ENCODE data around the gene LRRC2. TPM values are rescaled to one million over a fixed set of nuclear protein-coding genes. Genes with fewer than 3 reads are reported as not detected.

The LRRC2 gene
- total RNA-seq, 1 donor from 2014 or later, result 0.26 TPM

DNA sequence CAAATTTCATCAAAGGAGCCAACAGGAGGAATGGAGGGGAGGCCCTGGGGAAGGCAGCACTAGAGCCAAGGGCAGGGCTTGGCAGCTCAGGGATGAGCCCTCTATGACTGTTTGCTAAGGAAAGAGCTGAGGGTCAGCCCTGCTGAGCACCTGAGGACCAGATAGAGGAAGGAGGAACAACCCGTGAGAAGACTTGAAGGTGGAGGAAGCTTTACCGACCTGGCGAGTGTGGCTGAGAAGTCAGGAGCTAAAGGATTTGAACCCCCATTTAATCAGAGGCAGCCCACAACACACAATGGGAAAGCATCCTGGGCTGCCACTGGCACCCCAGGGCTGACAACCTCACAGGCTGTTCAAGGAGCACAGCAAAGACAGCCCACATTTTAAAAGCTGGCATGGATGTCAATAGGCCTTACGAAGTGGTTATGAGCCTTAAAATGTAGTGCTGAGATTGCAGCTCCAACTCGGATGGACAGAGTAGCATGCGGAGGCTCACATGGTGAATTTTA is 20.7 kb upstream of the LRRC2 start:
- no peak for DNase-seq (ENCODE audit: low read depth)
- Histone ChIP-seq H3K27me3 (ENCODE audit: control insufficient read depth, insufficient read depth, low read length) (no peaks in the 10 kb centered on the region), H3K4me3 (ENCODE audit: low read depth, low read length) (no peak overlapping the region), H3K36me3 (ENCODE audit: control insufficient read depth, insufficient read depth, low read length) (no peaks in the 10 kb centered on the region)
- FAIRE-seq, result no peak
- TF ChIP-seq, protein P1, sequence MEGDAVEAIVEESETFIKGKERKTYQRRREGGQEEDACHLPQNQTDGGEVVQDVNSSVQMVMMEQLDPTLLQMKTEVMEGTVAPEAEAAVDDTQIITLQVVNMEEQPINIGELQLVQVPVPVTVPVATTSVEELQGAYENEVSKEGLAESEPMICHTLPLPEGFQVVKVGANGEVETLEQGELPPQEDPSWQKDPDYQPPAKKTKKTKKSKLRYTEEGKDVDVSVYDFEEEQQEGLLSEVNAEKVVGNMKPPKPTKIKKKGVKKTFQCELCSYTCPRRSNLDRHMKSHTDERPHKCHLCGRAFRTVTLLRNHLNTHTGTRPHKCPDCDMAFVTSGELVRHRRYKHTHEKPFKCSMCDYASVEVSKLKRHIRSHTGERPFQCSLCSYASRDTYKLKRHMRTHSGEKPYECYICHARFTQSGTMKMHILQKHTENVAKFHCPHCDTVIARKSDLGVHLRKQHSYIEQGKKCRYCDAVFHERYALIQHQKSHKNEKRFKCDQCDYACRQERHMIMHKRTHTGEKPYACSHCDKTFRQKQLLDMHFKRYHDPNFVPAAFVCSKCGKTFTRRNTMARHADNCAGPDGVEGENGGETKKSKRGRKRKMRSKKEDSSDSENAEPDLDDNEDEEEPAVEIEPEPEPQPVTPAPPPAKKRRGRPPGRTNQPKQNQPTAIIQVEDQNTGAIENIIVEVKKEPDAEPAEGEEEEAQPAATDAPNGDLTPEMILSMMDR (IDR thresholded peaks at IDR 0.05; ENCODE audit: insufficient read depth, low read length, severe bottlenecking), result no peak

DNA sequence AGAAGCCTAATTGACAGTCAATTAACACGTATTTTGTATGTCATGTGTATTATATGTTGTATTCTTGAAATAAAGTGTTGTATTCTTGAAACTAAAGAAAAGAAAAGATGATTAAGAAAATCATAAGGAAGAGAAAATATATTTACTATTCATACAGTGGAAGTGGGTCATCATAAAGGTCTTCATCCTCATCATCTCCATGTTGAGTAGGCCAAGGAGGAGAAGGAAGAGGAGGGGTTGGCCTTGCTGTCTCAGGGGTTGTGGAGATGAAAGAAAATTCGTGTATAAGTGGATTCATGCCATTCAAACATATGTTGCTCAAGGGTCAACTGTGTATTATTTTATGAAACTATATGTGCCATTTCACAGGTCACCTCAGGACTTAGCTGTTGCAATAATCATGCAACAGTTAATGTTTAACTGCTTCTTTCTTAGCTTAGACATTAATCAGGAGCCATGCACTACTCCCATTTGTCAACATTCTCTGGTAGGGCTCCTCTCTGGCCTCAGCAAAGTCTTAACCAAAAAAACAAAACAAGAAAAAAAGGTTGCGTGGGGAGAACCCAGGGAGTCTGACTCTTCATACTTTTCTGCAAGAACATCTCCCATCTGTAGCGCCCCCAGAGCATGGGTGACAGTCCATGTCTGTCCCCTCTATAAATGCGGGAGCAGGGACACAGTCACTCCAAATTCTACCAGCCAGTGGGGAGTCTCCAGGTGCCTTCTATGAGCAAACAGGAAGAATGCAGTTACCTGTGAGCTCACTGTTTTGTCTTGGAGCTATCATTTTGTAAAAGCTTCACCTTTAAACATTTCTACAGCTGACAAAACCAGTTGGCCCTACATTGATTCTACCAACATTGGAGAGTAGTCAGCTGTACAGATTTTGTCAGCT is 19.9 kb upstream of the LRRC2 start:
- DNase-seq (ENCODE audit: low read depth), result no peak
- FAIRE-seq, result no peak

DNA sequence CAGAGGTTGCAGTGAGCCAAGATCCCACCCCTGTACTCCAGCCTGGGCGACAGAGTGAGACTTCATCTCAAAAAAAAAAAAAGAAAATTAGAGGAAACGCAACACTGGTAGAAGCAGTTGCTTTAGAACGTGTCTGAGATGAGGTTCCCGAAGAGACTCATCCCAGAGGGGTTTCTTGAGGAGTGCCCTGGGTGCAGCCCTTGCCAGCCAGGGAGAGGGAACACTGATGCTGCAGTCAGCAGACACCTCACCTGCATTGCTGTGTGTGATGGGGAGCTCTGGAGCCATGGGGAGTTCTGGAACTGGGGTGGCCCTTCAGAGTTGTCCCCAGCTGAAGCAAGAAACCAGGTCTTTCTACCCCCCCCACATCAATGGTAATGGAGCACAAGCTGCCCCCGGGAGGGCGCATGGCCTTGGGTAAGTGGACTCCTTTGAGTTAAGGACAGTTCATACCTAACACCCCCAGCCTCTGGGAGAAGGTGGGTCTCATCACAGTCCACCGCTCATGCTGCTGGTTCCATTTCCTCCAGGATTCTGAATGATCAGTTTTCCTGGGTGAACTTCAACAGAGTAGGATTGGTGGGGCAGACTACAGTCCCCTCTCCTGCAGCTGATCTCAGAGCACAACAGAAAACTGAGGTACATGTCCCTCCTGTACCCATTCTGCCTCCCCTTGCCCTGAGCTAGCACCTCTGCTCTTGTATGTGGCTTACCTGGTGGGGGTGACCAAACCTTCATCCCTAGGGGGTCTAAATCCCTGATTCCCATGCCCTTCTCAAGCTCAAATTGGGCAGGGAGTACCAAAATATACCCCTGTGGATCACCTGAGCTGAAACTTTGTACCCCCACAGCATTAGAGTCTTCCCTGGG is 18.7 kb upstream of the LRRC2 start:
- no peak overlapping the region for H3K4me3 ChIP-seq (ENCODE audit: low read depth, low read length)
- no peaks in the 10 kb centered on the region for H3K27me3 ChIP-seq (ENCODE audit: control insufficient read depth, insufficient read depth, low read length)
- FAIRE-seq (no peak), DNase-seq (ENCODE audit: low read depth) (no peak)
- TF ChIP-seq, protein P1 (IDR thresholded peaks at IDR 0.05; ENCODE audit: insufficient read depth, low read length, severe bottlenecking), result no peak
- no peaks in the 10 kb centered on the region for H3K36me3 ChIP-seq (ENCODE audit: control insufficient read depth, insufficient read depth, low read length)

More for the DNA sequence above, 19.9 kb upstream of the LRRC2 start:
- Histone ChIP-seq H3K4me3 (ENCODE audit: low read depth, low read length) (no peak overlapping the region), H3K36me3 (ENCODE audit: control insufficient read depth, insufficient read depth, low read length) (no peaks in the 10 kb centered on the region), H3K27me3 (ENCODE audit: control insufficient read depth, insufficient read depth, low read length) (no peaks in the 10 kb centered on the region)
- TF ChIP-seq, protein P1 (IDR thresholded peaks at IDR 0.05; ENCODE audit: insufficient read depth, low read length, severe bottlenecking), result no peak

DNA sequence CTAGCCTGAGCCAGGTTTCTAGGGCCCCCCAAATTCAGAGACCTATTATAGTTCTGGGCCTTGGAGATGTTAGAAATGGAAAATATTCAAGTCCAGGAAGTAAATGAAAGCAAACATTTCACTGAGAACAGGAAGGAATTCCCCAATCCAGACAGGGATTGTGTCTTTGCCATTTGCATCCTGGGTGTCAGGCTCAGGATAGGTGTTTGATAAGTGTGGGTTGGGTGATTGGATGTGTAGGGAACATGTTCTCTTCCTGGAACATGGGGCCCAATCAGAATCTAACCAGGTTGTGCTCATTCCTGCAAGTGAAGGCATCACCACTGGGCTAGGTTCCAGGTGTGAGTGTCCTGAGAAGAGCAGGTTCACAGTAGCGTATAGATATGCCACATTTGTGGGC is 14.6 kb upstream of the LRRC2 start:
- FAIRE-seq (no peak), DNase-seq (ENCODE audit: low read depth) (no peak)
- no peak overlapping the region for H3K4me3 ChIP-seq (ENCODE audit: low read depth, low read length)
- no peaks in the 10 kb centered on the region for H3K27me3 ChIP-seq (ENCODE audit: control insufficient read depth, insufficient read depth, low read length)
- H3K36me3 ChIP-seq (ENCODE audit: control insufficient read depth, insufficient read depth, low read length), result no peaks in the 10 kb centered on the region
- TF ChIP-seq, protein P1 (IDR thresholded peaks at IDR 0.05; ENCODE audit: insufficient read depth, low read length, severe bottlenecking), result no peak

DNA sequence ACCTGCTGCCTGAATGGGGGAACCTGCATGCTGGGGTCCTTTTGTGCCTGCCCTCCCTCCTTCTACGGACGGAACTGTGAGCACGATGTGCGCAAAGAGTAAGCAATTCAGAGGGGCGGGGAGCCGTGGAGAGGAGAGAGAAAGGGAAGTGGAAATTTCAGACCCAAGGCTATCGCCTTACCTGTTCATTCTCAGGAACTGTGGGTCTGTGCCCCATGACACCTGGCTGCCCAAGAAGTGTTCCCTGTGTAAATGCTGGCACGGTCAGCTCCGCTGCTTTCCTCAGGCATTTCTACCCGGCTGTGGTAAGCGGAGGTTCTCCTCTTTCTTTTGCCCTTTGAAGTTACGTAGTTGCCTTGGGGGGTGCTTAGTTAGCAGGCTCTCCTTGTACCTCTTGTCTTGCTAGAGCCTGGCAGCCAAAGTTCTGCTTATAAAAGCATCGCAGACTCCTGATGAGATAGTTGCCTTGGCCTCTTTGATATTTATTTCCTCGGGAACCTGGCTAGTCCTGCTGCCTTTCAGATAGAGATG is 13.7 kb upstream of the LRRC2 start:
- Histone ChIP-seq H3K27me3 (ENCODE audit: control insufficient read depth, insufficient read depth, low read length) (no peaks in the 10 kb centered on the region), H3K36me3 (ENCODE audit: control insufficient read depth, insufficient read depth, low read length) (no peaks in the 10 kb centered on the region), H3K4me3 (ENCODE audit: low read depth, low read length) (no peak overlapping the region)
- TF ChIP-seq, protein P1 (IDR thresholded peaks at IDR 0.05; ENCODE audit: insufficient read depth, low read length, severe bottlenecking), result no peak
- FAIRE-seq, result peak; percentile 66
- no peak for DNase-seq (ENCODE audit: low read depth)
